Right renal cortex interstitium (tissue), 3 donors: ENCODE measurements around the gene ITLN2. TPM values are rescaled to one million over a fixed set of nuclear protein-coding genes. Genes with fewer than 3 reads are reported as not detected.
"Not testable (repeated sequence)": the region's sequence is repeated elsewhere in the genome, so short reads cannot be mapped to it uniquely, and the experiment has no call there.

Experiments used
- DNase-seq, 3 donors: peaks; one replicate each; pipeline ENCODE4 v3.0.0-alpha.2; 2013; ENCODE audit warnings: low read depth in 3 of 3, low spot score in 2 of 3
- polyA plus RNA-seq, 3 donors: library from polyadenylated mRNA; unstranded; fragments of 120-200 nt; gene quantifications; one replicate each; pipeline ENCODE4 v1.2.1, GENCODE V29; 2013; ENCODE audit not compliant: insufficient read length in 3 of 3

ITLN2 gene
- polyA plus RNA-seq, 3 donors: 0.47 TPM; not detected in 2

DNA sequence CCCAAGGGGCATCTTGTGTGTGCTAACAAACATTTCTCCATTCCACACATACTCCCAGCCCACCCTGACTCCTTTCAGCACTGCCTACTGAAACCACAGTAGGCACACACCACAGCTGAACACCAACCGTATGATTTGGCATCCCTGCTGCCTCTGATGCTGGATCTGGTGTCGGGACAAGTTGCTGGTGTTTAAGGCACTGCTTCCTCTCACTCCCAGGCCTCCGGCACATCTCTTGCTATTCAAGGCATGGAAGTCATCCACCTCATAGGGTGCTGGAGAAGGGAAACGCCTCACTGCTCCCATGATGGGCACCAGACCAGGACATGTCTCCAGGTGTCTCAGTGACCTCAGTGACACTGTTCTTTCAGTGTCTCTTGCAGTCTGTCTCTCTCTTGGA lies 2.4 kb upstream of the ITLN2 start:
- no peak for DNase-seq

DNA sequence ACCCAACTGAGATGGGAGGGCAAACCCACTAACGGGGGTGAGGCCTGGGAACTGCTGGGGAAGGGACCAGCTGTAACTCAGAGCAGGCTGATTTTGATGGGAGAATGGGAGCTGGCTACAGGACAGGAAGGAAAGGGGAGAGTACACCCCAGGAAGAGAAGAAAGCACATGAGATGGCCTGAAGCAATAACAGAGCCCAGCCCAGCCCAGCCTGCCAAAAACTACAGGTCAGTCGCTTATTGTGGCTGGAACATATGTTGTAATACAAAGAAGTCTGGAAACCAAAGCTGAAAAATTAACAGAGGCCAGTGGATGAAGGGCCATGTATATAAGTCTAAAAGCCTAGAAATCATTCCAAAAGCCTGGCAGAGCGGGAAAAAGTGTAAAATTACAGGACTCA lies 1.6 kb downstream of the ITLN2 start:
- DNase-seq: no peak

DNA sequence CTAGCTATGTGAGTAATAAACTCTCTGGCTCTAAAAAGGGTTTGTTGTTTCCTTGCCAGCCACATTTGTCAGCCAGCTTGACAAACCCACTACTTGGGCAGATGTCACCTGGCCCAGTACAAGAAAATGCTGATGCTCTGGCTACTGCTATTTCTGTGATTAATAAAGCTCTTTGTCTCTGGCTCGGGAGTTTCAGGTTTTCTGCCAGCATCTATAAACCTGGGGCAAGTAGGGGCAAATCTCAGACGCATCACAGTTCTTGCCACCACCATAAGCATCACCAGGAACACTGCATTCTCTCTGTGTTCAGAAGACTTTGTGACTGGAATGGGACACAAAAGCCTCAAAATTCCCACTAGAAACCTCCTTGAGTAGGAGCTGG lies 2.5 kb downstream of the ITLN2 start:
- DNase-seq: no peak

DNA sequence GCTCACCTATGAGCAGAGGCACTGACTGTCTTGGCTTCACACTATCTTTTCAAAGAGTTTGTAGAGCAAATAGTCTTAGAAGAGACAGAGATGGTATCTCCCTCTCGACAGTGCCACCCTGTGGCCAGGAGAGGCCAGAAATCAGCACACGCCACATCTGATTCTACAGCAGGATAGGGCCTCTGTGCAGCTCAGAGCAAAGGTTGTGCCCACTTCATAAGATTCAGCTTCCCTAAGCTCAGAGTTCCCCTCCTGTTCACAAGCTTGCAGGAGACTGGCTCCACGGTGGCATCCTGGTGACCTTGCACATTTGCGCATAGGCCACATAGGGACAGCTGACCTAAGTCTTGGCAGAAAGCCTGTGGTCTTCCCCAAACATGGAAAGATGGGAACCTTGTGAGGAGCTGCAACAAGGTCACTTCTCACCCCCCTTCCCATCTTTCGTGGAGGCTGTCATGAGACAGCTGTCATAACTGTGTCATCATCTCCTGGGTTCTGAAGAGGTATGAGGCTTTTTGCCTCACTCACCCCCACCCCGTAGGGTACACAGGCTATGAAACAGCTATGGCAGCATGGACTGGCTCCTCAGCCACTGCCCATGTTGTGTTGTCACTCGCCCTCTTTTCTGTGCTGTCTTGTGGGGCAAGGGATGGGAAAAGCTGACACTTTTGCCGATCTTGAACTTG lies 3.0 kb downstream of the ITLN2 start:
- peak in 2 of 3 donors; percentile 32 to 36 for DNase-seq

DNA sequence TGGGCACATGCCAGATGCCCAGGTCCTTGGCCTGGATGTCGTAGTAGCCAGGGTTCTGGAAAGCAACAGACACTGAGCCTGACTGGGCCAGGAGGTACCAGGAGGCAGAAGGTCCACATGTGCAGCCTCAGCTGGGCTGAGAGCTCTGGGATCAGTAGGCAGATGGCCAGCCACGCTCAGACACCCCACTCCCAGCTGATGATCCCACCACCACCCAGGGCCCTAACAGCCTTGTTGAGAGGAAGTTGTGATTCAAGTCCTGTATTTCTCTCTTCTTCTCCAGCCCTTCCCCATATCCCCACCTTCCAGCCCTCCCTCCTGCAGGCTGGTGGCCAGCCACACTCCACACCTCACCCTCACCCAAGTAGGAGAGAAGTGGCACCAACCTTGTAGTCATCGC lies 4.0 kb downstream of the ITLN2 start:
- no peak for DNase-seq

DNA sequence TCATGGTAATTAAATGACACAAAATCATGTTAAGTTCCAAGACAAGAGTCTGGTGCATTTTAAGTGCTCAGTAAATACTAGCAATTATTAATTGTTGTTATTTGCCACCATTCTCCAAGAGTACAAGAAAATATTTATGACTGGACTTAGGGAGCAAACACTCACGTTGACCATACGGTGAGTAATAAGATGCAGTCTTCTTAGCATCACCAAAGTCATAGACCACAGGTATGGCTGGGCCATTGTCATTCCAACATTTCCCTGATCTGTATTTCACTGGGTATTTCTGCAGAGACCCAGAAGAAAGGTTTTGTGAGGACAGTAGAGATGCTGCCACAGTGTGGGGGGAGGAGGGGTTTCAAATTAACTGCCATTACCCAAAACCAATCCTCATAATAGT lies 4.7 kb downstream of the ITLN2 start:
- no peak for DNase-seq

DNA sequence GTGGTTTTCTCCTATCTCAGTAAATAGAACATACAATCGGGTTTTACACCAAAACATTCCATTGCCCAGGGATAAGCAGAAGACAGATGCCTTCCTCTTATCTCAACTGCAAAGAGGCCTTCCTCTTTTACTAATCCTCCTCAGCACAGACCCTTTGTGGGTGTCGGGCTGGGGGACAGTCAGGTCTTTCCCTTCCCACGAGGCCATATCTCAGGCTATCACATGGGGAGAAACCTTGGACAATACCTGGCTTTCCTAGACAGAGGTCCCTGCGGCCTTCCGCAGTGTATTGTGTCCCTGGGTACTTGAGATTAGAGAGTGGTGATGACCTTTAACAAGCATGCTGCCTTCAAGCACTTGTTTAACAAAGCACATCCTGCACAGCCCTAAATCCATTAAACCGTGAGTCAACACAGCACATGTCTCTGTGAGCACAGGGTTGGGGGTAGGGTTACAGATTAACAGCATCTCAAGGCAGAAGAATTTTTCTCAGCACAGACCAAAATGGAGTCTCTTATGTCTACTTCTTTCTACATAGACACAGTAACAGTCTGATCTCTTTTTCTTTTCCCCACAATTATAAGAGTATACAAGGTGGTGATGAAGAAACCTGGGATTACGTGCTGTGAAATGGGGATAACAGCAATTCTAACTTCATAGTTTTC lies 5.3 kb downstream of the ITLN2 start:
- not testable (repeated sequence) for DNase-seq

DNA sequence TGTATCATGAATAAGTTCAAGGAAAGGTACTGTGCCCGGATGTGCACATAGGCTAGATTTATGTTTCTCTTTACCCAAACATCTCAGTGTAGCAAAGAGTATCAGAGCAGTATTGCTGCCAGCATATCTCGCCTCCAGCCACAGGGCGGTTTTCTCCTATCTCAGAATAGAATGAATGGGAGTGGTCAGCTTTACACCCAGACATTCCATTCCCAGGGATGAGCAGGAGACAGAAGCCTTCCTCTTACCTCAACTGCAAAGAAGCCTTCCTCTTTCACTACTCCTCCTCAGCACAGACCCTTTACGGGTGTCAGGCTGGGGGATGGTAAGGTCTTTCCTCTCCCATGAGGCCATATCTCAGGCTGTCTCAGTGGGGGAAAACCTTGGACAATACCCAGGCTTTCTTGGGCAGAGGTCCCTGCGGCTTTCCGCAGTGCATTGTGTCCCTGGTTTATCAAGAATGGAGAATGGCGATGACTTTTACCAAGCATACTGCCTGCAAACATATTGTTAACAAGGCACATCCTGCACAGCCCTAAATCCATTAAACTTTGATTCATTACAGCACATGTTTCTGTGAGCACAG lies 7.3 kb downstream of the ITLN2 start:
- not testable (repeated sequence) for DNase-seq

DNA sequence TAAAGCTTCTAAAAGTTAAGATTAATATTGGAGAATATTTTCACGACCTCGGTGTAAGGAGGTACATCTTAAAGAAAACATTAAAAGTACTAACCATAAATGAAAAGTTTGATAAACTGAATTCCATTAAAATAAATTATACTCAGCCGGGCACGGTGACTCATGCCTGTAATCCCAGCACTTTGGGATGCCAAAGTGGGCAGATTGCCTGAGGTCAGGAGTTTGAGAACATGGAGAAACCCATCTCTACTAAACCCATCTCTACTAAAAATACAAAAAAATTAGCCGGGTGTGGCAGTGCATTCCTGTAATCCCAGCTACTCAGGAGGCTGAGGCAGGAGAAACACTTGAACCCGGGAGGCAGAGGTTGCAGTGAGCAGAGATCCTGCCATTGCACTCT lies 8.7 kb downstream of the ITLN2 start:
- DNase-seq: not testable (repeated sequence)

DNA sequence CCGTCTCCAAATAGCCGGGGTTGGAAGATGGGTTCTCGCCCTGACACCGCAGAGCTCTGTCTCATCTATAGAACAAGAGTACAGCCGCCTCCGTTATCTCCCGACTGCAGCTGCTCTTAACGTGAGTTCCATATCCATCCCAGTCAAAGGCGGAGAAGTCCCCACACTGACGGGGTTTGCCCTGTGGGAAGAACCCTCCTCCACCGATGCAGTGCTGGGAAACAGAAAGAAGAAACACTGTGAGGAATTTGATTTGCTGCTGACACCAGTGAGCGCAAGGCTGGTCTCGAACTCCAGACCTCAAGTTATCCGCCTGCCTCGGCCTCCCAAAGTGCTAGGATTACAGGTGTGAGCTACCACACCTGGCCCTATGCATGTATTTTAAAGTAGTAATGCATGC lies 9.5 kb downstream of the ITLN2 start:
- DNase-seq: no peak

DNA sequence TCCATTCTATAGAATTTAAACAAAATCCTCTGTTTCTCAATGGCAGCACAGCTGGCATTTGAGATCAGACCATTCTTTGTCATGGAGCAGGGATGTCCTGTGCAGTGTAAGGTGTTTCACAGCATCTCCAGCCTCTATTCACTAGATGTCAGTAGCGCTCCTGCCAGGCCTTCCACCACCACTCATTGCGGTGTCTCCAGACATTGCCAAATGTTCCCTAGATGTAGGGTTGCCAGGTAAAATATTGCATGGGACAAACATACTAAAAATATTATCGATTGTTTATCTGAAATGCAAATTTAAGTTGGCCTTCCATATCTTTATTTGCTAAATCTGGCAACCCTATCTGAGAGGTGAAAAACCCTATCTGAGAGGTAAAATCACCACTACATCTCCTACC lies 11.7 kb downstream of the ITLN2 start:
- DNase-seq: no peak

DNA sequence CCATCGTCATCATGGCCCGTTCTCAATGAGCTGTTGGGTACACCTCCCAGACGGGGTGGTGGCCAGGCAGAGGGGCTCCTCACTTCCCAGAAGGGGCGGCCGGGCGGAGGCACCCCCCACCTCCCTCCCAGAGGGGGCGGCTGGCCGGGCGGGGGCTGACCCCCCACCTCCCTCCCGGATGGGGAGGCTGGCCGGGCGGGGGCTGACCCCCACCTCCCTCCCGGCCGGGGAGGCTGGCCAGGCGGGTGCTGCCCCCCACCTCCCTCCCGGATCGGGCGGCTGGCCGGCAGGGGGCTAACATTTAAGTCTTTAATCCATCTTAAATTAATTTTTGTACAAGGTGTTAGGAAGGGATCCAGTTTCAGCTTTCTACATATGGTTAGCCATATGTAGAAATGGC lies 17.9 kb downstream of the ITLN2 start:
- not testable (repeated sequence) for DNase-seq

DNA sequence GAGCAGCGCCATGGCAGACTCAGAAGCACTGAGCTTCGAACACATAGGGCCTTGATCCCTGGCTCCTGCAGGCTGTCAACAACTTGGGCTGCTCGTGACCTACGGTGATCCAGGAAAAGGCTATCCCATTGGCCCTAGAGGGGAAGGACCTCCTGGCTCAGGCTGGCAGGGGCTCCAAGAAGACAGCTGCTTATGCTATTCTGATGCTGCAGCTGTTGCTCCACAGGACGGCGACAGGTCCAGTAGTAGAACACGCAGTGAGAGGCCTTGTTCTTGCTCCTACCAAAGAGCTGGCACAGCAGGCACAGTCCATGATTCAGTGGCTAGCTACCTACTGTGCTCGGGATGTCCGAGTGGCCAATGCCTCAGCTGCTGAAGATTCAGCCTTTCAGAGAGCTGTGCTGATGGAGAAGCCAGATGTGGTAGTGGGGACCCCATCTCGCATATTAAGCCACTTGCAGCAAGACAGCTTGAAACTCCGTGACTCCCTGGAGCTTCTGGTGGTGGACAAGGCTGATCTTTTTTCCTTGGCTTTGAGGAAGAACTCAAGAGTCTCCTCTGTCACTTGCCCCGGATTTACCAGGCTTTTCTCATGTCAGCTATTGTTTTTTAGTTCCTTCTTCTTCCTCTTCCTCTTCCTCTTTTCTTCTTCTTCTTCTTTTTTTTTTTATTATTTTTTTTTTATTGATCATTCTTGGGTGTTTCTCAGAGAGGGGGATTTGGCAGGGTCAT lies 18.9 kb downstream of the ITLN2 start:
- DNase-seq: no peak

DNA sequence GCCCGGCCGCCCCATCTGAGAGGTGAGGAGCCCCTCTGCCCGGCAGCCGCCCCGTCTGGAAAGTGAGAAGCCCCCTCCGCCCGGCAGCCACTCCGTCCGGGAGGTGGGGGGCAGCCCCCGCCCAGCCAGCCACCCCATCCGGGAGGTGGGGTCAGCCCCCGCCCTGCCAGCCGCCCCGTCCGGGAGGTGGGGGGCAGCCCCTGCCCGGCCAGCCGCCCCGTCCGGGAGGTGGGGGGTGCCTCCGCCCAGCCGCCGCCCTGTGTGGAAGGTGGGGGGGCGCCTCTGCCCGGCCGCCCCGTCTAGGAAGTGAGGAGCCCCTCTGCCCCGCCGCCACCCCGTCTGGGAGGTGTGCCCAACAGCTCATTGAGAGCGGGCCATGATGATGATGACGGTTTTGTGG lies 21.3 kb downstream of the ITLN2 start:
- DNase-seq: not testable (repeated sequence)

DNA sequence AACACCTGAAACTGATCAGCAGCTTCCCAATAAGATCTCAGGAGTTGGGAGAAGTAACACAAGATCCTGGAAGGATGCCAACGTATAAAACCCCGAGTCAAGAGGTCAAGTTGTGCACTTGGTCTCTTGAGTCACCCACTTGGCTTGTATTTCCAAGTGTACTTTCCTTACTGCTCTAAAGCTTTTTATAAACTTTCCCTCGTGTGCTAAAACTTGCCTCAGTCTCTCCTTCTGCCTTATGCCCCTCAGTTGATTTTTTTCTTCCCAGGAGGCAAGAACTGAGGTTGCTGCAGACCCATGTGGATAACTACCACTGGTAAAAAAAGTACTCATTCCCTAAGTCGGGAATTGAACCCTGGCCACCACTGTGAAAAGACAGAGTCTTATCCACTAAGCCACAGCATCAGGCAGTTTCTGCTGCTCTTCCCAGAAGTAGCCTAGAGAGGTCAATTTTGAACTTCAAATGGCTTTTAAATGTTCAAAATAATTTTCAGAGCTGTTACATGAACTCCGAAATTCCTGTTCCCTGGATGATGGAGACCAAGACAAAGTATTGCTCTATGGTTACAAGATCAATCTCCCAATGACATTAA lies 28.9 kb downstream of the ITLN2 start:
- DNase-seq: no peak

DNA sequence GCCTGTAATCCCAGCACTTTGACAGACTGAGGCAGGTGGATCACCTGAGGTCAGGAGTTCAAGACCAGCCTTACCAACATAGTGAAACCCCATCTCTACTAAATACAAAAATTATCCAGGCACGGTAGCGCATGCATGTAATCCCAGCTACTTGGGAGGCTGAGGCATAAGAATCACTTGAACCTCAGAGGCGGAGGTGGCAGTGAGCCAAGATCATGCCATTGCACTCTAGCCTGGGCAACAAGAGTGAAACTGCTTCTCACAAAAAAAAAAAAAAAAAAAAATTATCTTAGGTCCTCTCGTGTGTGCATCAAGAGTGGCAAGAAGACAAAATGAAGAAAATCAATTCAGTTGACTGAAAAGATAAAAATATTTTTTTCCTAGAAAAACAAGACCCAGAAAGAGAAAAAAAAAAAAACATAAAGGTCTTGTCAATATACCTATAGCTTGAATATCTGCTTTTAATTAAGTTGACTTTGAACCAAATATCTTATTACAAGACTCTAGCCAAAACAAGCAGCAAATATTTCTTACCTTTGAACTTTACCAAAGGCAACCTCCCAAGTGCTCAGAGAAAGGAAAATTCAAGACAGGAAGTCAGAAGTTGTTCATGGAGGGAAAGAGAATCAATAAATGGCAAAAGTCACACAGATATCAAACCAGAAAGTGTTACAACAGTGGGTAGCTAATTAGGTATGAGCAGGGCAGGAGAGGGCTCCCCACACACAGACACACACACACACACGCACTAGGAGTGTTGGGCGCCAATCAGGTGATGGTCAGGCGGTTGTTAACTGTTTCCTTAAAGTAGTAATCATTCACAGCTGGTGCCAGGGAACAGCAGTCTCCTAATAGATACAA lies 29.6 kb downstream of the ITLN2 start:
- no peak for DNase-seq

DNA sequence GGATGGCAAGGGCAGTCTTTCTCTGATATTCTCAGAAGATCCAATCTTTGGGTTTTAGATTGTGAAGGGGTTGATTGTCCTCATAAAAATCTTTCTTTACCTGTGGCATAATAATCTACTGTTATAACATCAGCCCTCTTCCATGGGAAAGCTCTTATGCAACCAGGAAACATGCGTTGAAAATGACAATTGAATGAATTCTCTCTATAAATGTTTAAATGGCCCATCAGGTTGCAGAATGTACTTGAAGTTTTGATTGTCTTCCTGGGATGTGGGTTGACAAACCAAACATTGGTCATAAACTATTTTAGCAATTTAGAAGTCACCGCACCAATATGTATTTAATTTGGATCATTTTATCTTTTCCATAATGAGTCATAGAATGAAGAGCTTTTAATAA lies 37.9 kb downstream of the ITLN2 start:
- DNase-seq: no peak

DNA sequence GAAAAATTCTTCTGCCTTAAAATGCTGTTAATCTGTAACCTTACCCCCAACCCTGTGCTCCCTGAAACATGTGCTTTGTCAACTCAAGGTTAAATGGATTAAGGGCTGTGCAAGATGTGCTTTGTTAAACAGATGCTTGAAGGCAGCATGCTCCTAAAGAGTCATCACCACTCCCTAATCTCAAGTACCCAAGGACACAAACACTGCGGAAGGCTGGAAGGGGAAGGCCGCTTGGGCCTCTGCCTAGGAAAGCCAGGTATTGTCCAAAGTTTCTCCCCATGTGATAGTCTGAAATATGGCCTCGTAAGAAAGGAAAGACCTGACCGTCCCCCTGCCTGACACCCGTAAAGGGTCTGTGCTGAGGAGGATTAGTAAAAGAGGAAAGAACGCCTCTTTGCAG lies 41.4 kb downstream of the ITLN2 start:
- not testable (repeated sequence) for DNase-seq

DNA sequence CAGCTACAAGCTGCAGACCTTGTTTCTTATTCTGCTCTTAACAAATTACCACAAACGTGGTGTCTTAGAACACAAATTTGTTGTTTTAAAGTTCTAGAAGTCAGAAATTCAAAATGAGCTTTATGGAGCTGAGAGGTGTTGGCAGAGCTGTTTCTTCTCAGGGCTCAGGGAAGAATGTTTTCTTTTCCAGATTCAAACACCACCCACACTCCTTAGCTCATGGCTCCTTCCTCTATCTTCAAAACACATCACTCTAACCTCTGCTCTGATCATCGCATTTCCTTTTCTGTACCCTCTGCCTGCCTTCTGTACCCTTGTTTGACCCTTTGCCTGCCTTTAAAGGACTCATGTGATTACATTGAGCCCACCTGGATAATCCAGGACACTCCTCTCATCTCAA lies 42.7 kb downstream of the ITLN2 start:
- no peak for DNase-seq

DNA sequence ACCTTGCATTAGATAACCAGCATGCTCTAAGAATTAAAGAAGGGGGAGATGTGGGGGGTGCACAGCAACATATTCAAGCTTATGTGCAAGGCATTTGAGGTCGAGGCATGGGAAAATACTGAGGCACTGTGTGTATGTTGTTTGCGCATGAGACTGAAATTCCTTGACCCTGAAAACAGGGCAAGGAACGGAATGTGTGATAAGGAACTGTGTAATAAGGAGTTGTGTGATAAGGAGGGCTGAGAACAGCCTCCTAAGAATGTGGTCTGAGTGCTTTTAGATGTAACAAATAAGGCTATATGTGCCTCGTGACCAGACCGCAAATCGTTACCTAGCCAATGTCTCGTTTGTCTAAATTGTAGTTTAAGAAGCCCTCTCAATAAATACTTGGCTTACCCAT lies 43.2 kb downstream of the ITLN2 start:
- DNase-seq: no peak
